GM18873 (cell line): Measurements from ENCODE around the gene MT1H.
"Not testable (repeated sequence)": the region's sequence is repeated elsewhere in the genome, so short reads cannot be mapped to it uniquely, and the experiment has no call there.

Experiments
- ATAC-seq: cut with Tn5 transposase; IDR thresholded peaks from one replicate; pipeline ENCODE4 v1.9.1; 2021; ENCODE audit warnings: mild to moderate bottlenecking, moderate library complexity, moderate number of reproducible peaks; ENCODE audit not compliant: unreplicated experiment, low FRiP score

Gene MT1H

GRCh38 chr16:56669005-56669839 is at the start of gene MT1H:
Gene MT1H, plus strand, starts transcription at chr16:56669814. Its CDS starts 71 bp downstream, at chr16:56669885.
- ATAC-seq = no peak

- ATAC-seq = no peak
Measured at GRCh38 chr16:56620339-56620897, 49.2 kb upstream of the MT1H start.

GRCh38 chr16:56621665-56622445 is 47.8 kb upstream of the MT1H start:
- ATAC-seq = not testable (repeated sequence)

- not testable (repeated sequence) for ATAC-seq
Measured at GRCh38 chr16:56623184-56623583, 46.4 kb upstream of the MT1H start.

GRCh38 chr16:56623637-56624036 is 46.0 kb upstream of the MT1H start:
- no peak for ATAC-seq

GRCh38 chr16:56625140-56625942 is 44.3 kb upstream of the MT1H start, which contains the start of gene MT1E:
Gene MT1E, plus strand, starts transcription at chr16:56625781. Its CDS starts 71 bp downstream, at chr16:56625852.
- ATAC-seq = no peak

- no peak for ATAC-seq
Measured at GRCh38 chr16:56625943-56626654, 43.5 kb upstream of the MT1H start.

- ATAC-seq = no peak
Measured at GRCh38 chr16:56626685-56627084, 42.9 kb upstream of the MT1H start.

- ATAC-seq = no peak
Measured at GRCh38 chr16:56628486-56629350, 40.9 kb upstream of the MT1H start.

GRCh38 chr16:56629531-56629930 is 40.1 kb upstream of the MT1H start:
- ATAC-seq = no peak

GRCh38 chr16:56630134-56630533 is 39.5 kb upstream of the MT1H start:
- peak; percentile 63 for ATAC-seq

- ATAC-seq = no peak
Measured at GRCh38 chr16:56631197-56631596, 38.4 kb upstream of the MT1H start.

GRCh38 chr16:56631832-56632155 is 37.8 kb upstream of the MT1H start:
- ATAC-seq = no peak

GRCh38 chr16:56632156-56632847 is 37.3 kb upstream of the MT1H start, which contains the start of gene MT1M:
Gene MT1M, plus strand, starts transcription at chr16:56632659. Its CDS starts 73 bp downstream, at chr16:56632732.
- no peak for ATAC-seq

- ATAC-seq = no peak
Measured at GRCh38 chr16:56632848-56633365, 36.7 kb upstream of the MT1H start.

- no peak for ATAC-seq
Measured at GRCh38 chr16:56633535-56633934, 36.1 kb upstream of the MT1H start.

- ATAC-seq = no peak
Measured at GRCh38 chr16:56634715-56635440, 34.7 kb upstream of the MT1H start.
